Umbilical cord (tissue), 2 donors: ENCODE results near the gene SCYGR7. TPM values are rescaled to one million over a fixed set of nuclear protein-coding genes. Genes with fewer than 3 reads are reported as not detected.

Source experiments
- DNase-seq: peaks from one replicate; pipeline ENCODE4 v3.0.0-alpha.2; 2015; ENCODE audit warnings: low spot score
- total RNA-seq: library from RNA; depleted of rRNA; stranded (reverse); fragments of >200 nt; gene quantifications from one replicate; pipeline ENCODE4 v1.2.3, GENCODE V29; 2014; ENCODE audit warnings: low replicate concordance; ENCODE audit not compliant: insufficient read depth

SCYGR7 gene
- total RNA-seq, 1 donor from 2014 or later = not detected

DNA sequence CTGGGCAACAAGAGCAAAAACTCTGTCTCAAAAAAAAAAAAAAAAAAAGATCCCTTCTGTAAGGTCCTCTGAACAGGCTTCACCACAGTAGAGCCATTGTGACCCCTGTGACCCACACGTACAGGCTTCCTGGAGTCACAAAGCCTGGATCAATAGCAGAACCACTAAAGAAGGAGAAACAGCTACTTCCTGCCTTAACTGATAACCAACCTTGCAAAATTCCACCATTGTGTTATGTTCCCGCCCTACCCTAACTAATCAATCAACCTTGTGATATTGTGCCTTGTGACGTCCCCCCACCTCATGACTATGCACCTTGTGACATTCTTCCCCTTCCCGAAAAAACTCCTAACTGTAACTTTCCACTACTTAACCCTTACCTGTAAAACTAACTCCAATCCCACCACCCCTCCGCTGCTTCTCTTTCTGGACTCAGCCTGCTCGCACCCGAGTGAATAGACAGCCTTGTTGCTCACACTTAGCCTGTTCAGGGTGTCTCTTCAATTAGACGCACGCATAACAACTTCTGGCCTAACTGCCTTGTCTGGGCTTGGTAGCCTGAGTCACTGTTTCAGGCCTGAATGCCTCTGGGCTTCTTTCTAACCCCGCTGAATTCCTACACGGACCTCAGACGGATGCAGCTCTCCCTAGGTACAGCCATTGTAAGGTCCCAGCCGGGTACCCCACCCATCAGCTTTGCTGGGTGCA lies 31.4 kb downstream of the SCYGR7 start:
- no peak for DNase-seq

DNA sequence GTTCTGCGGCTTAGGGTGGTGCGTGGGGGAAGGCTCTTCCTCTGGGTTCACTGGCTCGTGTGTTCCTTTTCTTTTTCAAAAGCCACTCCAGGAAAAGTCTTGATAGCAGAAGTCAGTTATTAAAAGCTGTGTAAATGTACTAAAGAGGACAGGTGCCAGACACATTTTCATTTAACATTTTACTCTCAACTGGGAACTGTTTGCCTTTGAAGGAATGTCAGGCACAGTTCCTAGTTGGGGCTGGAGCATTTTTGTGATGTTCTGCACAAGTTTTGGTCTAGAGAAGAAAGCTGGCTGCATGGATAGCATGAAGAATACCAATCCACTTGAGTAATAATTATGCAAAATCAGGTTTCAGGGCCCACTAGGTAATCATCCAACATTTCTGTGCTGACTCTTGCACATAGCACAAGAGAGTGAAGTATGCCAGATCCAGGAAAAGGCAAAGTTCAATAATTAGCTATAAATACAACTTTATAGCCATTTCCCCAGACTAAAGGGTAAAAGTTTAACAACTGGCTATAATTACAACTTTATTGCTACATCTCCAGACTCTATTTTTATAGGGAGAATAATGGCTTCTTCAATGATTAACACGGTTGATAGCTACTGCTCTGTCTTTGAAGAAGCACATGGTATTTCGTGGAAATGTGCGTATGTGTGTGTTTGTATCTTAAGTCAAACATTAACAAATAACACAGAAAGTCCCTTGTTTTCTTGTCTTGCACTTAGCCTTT lies 33.8 kb downstream of the SCYGR7 start:
- DNase-seq = no peak

- DNase-seq = no peak
Observed at GRCh38 chr2:227765788-227766372, 37.7 kb downstream of the SCYGR7 start.

- peak; percentile 82 for DNase-seq
Observed at GRCh38 chr2:227766373-227766883, 38.3 kb downstream of the SCYGR7 start.

DNA sequence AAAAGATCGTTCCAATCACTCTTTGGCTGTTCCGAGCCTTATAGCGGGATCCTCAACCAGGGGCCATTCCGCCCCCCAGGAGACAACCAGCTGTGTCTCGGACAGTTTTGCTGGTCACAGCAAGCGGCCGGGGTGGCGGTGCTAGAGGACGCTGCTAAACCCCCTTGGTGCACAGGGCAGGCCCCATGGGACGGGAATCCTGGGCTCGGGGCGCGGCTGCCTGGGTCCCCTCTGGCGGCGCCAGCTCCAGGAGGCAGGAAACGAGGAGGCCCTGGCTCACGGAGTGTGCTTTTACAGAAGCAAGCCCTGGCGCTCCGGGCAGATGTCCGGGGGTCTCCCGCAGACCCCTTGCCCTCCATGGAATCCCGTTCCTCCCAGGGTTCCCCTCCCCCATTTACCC lies 39.7 kb downstream of the SCYGR7 start:
- no peak for DNase-seq

DNA sequence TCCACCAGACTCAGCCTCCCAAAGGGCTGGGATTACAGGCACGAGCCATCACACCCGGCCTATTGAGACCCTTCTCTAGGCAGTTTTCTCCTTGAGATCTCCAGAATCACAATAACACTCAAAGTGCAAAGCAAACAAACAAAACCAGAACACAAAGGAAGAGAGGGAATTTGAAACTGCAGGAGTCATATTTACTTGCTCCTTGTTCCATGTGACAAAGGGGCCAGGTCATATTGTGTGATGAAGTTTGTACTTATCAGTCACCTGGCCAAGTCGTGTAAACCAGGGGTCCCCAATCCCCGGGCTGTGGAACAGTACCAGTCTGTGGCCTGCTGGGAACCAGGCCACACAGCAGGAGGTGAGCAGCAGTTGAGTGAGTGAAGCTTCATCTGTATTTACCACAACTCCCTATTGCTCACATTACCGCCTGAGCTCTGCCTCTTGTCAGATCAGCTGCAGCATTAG lies 44.1 kb downstream of the SCYGR7 start:
- DNase-seq = no peak

DNA sequence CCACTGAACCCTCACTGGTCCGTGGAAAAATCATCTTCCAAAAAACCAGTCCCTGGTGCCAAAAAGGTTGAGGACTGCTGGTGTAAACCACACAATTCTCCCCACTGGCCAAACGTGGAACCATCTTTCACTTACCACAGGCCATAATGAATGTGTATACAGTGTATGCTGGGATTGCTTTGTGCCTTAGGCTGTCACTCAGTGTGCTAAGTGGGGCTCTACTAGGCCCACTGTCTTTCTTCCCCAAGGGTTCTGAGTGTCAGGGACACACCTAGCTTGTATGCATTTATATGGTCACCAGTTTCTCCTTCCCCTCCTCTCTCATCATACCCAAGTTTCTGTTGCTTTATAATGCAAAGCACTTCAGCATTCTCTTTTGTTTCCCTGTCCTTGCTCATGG lies 44.8 kb downstream of the SCYGR7 start:
- DNase-seq = no peak

DNA sequence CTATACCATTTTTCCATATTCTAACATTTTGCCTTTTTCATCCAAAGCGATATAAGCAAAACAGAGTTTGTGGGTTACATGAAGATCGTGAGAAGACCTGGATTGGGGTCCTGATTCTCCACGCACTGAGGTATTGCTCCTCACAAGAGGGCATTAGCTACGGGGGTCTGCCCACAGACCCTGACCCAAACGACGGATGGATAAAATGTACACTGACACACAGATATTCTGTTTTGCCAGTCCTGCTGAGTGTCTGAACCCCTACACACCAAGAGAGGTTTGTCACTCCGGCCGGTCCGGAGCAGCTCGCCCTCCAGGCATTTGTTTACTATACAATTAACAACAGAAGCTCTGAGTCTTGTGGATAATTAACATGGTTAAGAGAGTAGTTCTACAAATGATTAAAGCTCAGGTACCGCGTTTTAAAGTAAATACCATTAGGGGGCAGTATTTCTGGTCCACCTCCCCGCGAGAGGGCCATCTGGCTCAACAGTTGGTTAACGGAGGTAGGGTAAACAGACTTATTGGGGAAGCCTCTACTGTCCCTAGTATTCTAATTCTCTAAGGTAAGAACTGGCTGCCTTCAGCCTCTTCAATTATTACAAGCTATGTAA lies 46.0 kb downstream of the SCYGR7 start:
- no peak for DNase-seq

DNA sequence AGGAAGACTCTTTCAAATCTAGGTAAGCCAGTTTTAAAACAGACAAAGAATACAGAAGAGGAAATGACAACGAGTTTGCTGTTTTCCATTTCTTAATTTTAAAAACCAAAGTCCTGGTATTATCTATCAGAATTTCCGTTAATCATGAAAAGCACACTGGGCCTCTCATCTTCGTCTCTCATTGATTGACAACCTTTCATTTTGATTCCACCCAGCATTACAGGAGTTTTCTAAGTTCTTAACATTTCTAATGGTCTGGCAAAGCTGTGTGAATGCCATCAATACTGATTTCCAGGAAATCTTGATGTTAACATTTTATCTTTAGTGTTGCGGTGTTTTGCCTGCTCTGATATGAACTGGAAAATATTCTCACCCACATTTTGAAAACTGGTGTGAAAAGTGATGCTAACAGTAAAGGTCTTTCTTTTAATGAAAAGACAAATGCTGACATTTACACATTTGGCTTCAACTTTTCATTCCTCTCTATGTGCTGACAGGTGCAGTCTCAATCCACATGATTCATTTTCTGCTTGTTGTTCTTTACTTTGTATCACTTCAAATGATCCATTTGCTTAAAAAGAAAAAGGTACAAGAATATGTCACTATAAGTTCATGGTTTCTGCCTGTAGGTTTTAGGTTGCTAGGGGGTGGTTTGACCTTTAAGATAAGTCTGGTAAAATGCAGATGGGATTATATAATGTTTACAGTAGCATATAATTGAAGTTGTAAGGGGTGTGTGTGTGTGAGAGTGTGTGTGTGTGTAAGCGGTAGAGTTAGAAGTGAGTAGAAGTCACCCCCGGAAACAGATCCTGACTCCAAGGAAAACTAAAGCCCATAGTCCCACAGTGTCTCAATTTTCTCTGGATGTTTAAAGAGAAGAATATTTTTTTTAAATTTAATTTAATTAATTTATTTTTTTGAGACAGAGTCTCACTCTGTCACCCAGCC lies 47.0 kb downstream of the SCYGR7 start:
- no peak for DNase-seq

Other genes starting within 250 kb of the SCYGR7 start
- not detected for gene SCYGR2, start 129.4 kb upstream of the SCYGR7 start, total RNA-seq
- gene SCYGR3, start 113.5 kb upstream of the SCYGR7 start, total RNA-seq = not detected
- gene SCYGR4, start 110.8 kb upstream of the SCYGR7 start, total RNA-seq = 1.4 TPM
- gene SCYGR5, start 61.5 kb upstream of the SCYGR7 start, total RNA-seq = not detected
- gene SLC19A3, start 10.3 kb upstream of the SCYGR7 start, total RNA-seq = 6.7 TPM
- not detected for gene SCYGR6, start 3.6 kb upstream of the SCYGR7 start, total RNA-seq
- gene SCYGR8, start 17.6 kb downstream of the SCYGR7 start, total RNA-seq = not detected
- gene CCL20, start 85.5 kb downstream of the SCYGR7 start, total RNA-seq = 1.2 TPM
- gene DAW1, start 143.3 kb downstream of the SCYGR7 start, total RNA-seq = not detected